HG02973 (cell line): Measurements from ENCODE around the gene LHFPL6.

Source experiments
- ATAC-seq: cut with Tn5 transposase; IDR thresholded peaks from one replicate; pipeline ENCODE4 v1.9.1; 2021; ENCODE audit warnings: moderate library complexity; ENCODE audit not compliant: unreplicated experiment

The LHFPL6 gene

DNA sequence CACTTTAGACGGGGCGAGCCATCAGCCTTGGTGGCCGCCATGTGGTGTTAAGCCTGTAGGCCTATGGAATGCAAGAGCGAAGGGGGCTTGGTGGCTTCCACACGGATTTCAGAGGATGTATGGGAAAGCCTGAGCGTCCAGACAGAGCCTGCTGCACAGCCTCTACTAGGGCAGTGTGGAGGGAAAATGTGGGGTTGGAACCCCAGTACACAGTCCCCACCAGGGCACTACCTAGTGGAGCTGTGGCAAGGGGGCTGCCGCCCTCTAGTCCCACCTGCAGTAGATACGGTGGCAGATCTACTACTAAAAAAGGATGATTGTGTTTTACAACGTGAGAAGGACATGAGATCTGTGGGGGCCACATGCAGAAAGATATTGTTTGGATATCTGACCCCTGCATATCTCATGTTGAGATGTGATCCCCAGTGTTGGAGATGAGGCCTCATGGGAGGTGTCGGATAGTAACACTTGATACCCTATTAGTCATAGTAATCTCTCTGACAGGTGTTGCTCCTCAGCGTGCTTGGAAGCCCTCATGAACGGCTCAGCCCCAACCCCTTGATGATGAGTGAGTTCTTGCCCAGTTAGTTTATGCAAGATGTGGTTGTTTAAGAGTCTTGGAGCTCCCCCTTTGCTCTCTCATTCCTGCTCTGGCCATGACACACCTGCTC is 45.6 kb downstream of the LHFPL6 start:
- ATAC-seq: no peak

DNA sequence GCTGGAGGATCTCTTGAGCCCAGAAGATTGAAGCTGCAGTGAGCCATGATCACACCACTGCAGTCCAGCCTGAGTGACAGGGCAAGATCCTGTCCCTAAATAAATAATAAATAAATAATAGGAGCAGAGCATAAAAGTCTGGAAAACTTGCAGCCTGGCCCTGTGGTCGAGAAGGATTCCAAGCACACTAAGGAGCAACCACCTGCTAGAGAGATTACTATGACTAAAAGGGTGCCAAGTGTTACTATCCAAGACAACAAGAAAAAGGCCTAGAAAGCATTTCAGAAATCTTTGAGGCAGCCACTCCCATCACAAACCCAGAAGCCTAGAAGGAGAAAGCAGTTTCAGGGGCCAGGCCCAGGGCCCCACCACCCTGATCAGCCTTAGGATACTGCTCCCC is 46.1 kb downstream of the LHFPL6 start:
- ATAC-seq: no peak

DNA sequence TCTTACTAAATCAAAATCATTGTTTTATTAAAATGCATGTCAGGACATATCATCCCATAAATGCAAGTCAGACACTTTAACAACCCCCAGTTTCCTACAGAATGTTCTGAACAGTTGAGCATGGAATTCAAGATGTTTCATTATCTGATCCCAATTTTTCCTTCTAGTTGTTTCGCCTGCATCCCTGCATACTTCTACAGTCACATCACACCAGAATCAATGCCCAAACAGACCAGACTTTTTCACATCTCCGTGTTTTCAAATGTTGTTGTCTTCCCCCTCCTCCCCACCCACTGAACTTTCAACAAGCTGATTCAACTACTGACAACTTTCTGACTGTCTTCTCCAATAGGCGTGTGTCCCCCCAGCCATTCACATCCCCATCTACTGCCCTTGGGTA is 48.6 kb downstream of the LHFPL6 start:
- no peak for ATAC-seq

DNA sequence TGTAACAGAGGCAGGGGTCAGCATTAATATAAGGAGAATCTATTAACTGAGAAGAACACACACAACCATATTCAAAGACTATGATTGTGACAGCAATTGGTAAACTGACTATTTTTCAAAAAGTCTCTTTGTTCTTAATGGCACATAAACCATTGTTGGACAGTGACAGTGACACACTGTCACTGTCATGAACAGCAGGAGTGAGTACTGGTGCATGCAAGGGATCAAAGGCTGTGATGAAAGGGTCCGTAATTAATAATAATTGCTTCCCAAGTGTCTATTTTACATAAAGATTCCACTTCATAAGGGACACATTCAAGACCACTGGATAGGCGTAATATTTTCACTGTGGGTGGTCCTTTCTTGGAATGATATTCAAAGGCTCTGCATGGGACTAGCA is 50.7 kb downstream of the LHFPL6 start:
- no peak for ATAC-seq

DNA sequence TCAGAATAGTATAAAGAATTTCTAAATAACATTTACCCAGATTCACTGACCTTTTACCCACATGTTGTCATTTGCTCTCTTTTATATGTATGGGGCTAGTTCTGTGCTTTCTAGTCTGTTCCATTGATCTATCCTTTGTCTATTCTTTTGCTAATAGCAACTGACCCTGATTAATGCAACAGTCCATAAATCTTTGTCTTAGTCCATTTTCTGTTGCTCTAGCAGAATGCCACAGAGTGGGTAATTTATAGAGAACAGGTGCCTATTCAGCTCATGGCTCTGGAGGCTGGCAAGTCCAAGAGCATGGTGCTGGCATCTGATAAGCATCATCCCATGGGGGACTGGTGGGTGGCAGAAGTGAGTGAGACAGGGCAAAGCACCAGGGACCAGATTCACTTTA is 52.1 kb downstream of the LHFPL6 start:
- no peak for ATAC-seq

DNA sequence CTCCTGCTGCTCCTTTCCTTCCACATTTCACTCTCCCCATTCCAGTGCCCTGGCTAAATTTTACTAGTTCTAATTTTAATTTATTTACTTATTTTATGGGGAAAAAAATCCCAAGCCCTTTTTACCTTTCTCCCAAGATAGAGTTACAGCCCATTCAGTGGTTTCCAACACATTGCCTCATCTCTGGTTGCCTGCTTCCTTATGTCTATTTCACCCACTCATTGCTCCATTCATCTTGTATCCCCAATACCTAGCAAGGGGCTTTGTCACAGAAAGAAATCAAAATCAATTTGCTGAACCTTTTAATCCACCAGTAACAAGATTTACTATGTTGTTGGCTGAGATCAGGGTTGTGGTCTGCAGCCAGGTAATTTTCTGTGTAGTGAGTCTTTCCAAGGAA is 55.9 kb downstream of the LHFPL6 start:
- no peak for ATAC-seq

DNA sequence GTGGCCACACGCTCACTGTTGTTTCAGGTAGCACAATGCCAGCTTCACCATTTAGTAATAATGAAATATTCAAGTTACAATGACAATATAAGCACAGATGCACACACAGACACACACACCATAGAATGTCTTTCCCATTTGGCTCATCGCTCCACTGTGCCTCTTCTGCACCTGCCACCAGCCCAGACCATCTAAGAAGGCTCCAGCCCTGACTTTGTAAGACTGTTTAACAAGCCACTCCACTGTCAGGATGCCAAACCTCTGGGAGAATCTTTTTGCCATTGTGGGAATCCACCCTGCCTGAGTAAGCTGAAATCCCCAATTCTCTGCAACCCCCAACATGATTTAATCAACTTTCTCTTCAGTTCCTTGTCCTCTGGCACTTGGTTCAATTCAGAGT is 60.6 kb downstream of the LHFPL6 start:
- no peak for ATAC-seq

DNA sequence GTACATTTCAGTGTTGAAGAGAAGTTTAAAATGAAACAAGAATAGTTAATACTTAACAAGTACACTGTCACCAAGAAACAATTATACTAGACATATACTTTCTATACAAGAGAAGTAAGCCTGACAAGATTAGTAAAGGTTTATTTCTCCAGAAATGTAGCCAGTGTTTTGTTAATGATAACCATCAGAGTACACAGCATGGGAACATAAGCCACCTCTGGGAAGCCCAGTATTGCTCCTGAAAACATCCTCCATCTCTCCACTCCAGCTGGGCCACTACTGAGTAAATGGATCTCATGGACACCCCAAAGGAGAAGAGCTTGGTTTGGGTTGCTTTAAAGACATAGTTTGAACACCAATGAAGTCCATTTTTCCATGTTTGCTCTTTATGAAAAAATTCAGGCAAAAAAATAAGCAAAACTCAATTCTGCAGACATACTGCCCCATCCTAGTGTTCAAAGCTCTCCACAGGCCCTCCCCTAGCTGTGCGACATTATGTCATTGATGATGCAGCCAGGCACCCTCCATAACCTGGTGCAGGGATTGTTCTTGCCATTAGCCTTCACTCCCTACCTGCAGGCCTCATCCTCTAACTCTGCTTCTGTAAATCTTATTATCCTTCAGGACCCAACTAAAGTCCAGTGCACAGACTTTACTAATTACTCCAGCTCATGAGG is 61.9 kb downstream of the LHFPL6 start:
- no peak for ATAC-seq

DNA sequence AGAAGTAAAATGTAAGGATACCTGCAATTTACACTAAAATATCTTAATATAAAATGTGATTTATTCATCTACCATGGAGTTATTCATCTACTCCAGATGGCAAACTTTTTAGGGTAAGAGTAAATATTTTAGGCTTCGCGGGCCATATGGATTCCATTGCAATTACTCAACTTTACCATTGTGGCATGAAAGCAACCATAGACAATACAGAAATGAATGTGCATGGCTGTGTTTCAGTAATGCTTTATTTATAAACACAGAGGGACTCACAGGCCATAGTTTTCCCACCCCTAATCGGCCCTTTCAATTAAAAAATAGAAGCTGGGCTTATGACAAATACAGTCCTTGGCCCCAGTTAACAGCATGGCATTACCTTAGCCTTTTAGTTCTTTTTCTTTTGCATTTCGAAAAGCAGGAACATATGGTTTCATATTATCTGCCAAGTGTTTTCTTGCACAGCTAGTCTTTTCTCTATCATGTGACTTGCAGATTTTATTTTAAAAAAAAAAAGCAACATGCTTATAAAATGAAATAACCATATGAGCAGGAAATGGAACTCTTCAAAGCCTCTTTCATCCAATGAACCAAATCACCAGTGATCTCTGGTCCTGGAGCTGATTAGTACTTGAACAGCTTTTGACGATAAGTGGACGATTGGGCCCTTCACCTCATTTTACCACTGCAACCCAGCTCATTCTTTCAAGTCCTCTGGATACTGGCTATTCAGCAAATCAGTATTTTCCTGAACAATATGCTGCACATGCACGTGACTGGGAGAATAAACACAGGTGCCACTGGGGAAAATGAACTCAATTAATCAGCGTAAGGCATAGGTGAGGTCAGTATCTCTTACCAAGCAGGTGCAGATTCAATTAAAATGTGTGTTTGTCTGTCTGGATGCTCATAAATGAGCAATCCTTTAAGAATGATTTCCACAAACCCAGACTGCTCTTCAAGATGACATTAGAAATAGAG is 63.9 kb downstream of the LHFPL6 start:
- no peak for ATAC-seq

DNA sequence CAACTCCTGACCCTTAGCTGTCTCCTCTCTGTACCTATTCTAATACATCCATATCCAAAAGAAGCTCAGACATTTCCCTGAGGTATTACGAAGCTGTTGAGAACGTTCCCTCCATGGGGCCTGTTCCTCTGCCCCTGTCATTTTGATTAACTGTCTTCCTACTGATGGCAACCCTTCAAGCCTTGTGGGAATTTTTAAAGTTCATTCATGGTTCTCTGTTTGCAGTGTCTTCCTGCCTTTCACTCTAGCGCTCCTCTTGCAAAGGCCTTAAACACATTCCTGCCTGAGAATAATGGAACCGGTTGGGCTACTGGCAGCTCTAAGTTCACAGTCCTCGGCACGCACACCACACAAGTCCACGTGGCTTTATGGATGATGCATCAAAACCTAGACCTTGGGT is 66.1 kb downstream of the LHFPL6 start:
- ATAC-seq: no peak

DNA sequence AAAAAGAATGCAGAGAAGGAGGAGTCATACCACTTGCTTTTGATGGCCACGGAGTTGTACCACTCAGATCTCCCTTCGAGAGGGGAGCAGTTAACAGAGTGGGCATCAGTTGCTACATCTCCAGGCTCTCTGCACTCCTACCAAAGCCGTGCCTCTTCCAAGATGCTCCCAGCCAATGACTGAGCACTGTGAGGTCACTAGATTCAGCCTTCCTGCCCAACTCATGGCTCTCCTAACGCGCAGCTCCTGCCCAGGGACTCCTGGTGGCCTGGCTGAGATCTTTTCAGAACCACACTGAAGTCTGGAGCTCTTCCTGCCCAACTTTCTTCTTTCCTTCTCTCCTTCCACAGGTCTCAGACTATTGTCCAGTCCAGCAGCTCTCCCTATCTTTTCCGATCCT is 66.7 kb downstream of the LHFPL6 start:
- ATAC-seq: no peak

DNA sequence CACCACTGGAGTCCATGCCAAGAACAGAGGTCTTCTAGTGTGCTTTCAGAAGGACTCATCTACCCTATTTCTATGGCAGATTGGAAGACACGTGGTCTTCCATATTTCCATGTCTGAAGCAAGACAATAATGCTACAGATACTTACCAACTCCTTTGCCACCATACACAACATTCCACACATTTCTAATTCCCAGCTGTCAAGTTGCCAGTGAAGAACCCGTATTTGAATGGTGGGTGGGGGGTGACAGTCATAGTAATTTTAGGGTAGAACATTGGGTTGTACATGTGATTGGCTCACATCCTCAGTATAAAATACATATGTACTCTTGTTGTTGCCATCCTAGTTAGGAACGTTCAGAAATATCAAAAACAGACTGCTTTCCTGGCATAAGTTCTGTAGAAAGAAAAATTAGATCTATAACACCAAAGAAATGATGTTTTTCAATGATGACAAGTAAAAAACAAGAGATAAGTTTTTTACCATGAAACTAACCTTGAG is 69.3 kb downstream of the LHFPL6 start:
- no peak for ATAC-seq

DNA sequence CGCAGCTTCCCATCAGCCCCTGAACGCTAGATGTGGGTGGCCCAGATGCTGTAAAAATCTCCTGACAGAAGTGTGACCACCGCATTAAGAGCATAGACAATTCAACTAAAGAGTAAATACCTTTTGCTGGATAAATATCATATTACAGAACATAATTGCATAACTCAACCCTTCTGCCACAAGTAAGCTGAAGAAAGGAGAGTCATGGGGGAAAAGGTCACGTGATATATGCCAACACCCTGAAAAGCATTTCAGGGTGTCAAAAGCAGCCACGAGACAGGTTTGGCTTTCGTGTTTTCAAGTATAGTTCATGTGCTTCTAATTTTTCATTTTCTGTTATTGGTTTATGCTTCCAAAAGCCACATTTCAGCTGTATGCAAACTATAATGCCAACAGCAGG is 71.3 kb downstream of the LHFPL6 start:
- no peak for ATAC-seq

DNA sequence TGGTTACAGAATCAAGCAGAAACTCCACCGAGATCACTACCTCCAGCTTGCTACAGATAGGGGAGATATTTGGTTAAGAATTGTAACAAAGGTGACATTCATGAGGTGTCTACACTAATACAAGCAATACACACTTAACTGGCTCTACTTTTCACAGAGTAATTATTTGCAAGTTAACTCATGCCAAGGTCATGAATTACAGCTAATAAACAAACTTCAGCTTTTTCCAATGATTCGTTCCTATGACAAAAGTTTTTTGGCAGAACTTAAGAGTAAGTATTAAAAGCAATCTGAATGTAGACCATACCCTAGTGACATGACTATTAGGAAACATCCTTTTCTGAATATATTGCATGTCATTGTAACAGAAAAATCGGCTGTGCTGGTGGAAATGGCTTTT is 72.1 kb downstream of the LHFPL6 start:
- ATAC-seq: no peak

DNA sequence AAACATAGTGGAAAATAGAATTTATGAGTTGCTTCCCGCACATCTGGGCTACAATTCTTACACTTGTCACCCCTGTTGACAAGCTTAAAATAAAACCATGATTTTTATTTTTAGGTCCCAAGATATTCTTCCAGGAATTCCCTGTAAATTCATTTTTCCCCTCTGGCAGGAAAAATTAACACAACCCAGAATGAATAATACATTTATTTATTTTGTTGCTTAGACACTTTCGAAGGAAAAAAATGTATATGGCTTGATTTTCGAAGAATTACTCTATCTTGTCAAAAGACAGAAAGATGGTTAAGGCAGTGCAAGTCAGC is 74.4 kb downstream of the LHFPL6 start:
- no peak for ATAC-seq

DNA sequence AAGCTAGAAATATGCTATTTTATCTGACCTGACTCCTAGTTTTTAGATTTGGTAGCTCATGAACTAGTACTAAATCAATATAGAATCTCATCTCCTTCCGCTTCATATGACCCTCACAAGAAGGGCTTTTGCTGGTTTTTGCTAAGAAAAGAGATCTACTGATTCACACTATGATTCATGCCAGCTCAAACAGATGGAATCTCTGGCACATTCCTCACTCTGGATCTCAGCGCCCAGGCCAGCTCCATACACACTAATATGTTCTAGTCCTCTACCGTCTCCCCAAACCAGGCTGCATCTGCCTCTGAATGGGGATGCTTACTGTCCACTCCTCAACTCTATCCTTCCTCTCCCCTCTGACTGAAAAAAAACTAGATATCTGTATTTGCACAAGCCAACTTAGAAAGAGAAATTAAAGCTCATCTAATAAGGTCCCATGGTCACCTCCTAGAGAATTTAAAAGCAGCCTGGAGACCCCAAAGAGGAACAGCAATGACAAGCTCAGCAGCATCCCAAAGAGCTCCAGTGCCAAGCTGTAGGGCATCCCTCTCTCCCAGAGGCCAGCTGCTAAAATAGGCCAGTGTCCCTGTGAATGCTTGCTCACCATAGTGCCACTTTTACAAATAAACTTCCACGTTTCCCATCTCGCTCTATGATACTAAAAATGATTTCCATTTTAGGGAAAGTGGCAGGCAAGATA is 74.9 kb downstream of the LHFPL6 start:
- no peak for ATAC-seq

DNA sequence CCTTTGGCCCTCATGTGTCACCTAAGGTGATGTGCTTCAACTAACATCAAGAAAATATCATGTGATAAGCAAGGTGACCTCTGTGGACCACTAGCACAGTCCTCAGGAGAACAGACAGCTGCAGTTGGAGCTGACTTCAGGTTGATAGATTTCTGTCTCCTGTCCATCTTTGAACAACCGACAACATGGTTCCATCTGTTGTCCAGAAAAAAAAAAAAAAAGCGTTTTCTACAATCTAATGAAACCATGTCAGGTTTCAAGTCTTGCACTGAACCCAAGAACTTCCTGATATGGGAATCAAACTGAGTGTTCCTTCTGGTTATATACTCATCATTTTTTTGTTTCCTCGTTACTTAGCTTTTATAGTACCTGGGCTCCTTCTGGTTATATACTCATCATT is 75.7 kb downstream of the LHFPL6 start:
- ATAC-seq: no peak

DNA sequence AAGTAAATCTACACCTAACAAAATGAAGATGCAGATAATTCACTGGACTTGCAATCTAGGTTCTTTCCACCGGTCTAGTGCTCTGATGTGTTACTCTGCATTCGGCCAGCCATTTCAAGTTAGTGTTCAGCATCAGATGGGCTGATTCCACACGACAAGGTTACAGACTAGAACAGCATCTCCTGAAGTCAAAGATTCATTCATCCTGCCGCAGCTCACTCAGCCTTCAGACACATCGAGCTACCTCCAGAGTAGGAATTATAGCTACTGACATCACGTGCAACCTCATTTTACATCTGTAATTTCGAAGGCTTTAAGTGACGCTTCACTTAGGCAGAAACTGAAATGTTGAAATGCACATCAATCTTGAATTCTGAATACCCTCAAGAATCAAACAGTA is 76.5 kb downstream of the LHFPL6 start:
- ATAC-seq: no peak

DNA sequence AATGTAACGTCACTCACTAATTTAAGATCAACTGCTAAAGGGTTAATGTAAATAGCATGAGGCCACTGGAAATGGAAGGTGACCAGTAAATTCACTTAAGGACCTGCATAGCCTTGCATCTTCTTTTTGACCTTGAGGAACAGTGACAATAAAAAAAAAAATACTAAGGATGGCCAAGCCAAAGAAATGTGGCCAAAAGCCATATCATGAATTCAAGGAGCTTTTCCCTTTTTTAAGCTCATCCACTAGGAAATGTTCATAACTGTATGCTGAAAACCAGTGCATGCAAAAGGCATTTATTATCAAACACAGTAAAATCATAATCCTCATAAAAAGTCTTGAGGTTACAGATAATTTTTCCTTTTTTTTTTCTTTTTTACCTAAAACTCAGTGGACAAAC is 77.5 kb downstream of the LHFPL6 start:
- no peak for ATAC-seq

DNA sequence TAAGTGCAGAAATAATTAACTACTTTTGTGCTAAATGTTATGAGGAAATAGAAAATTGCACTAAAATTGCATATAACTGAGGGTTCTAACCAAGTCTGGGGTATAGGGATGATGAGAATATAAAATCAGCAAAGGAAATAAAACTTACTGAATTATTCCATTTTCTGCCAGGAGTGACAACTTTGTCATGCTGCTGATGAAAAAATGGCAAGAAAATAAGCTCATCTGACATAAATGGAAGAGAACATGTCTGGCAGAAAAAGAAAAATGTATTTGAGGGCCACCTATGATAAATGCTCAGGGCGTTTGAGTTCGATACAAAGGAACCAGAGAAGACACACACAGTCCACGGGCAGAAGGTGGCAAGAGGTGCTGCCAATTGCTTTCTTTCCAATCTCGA is 78.2 kb downstream of the LHFPL6 start:
- no peak for ATAC-seq

DNA sequence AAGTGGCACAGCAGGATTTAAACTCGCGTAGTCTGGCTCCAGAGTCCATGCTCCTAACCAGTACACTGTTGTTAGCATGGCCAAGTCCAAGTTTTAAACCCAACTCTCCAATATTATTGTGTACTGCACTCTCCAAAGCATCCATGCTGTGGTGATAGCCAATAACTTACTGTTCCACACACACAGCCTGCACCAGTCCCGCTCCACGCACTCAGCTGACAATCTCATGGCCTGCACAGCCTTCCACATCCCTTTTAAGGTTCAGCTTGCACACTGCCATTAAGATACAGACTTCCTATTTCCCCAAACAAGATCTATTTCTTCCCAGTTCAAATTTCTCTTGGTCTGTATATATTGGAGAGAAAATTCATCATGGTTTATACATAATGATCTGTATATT is 80.7 kb downstream of the LHFPL6 start:
- no peak for ATAC-seq
